Liver (tissue), 9 donors: Measurements from ENCODE around the gene DLX4. TPM values are rescaled to one million over a fixed set of nuclear protein-coding genes. Genes with fewer than 3 reads are reported as not detected.

Source experiments
- DNase-seq: peaks from one replicate; pipeline ENCODE4 v3.0.0-alpha.2; 2017; ENCODE audit warnings: low spot score
- H3K27ac ChIP-seq, 2 donors: one replicate each; pipeline ENCODE4 v1.7.0; 2013; ENCODE audit warnings: inconsistent platforms in 2 of 2, low read length in 2 of 2, control low read depth in 1 of 2, low read depth in 1 of 2, mild to moderate bottlenecking in 1 of 2
- H3K27me3 ChIP-seq, 4 donors: one replicate each; pipeline versions ENCODE4 v1.6.1 to v1.7.0; 2013; ENCODE audit warnings: low read length in 3 of 4, inconsistent platforms in 1 of 4, mild to moderate bottlenecking in 1 of 4, moderate library complexity in 1 of 4; ENCODE audit not compliant: control insufficient read depth in 4 of 4, insufficient read depth in 4 of 4
- H3K36me3 ChIP-seq, 4 donors: one replicate each; pipeline versions ENCODE4 v1.6.1 to v1.7.0; 2013; ENCODE audit warnings: low read length in 3 of 4, mild to moderate bottlenecking in 3 of 4, low read depth in 1 of 4, moderate library complexity in 1 of 4; ENCODE audit not compliant: control insufficient read depth in 4 of 4, insufficient read depth in 3 of 4
- H3K4me1 ChIP-seq, 4 donors: one replicate each; pipeline versions ENCODE4 v1.6.1 to v1.7.0; 2013; ENCODE audit warnings: low read length in 3 of 4, mild to moderate bottlenecking in 3 of 4, moderate library complexity in 1 of 4; ENCODE audit not compliant: control insufficient read depth in 4 of 4, insufficient read depth in 4 of 4
- H3K4me3 ChIP-seq, 3 donors: one replicate each; pipeline versions ENCODE4 v1.6.1 to v1.7.0; 2013; ENCODE audit warnings: low read length in 3 of 3, control low read depth in 1 of 3, low read depth in 1 of 3, mild to moderate bottlenecking in 1 of 3
- H3K9ac ChIP-seq, 2 donors: one replicate each; pipeline ENCODE4 v1.7.0; 2013; ENCODE audit warnings: low read length in 2 of 2, mild to moderate bottlenecking in 2 of 2, moderate library complexity in 2 of 2, control low read depth in 1 of 2, low read depth in 1 of 2
- H3K9me3 ChIP-seq, 4 donors: one replicate each; pipeline versions ENCODE4 v1.6.1 to v1.7.0; 2013; ENCODE audit warnings: low read length in 3 of 4; ENCODE audit not compliant: control insufficient read depth in 4 of 4
- ATF3 ChIP-seq: IDR thresholded peaks from 2 replicates; pipeline ENCODE4 v1.6.1; 2016; ENCODE audit warnings: antibody characterized with exemption
- CTCF ChIP-seq: fragments of 150-350 bp; IDR thresholded peaks from 2 replicates; pipeline ENCODE4 v1.5.1; 2017; ENCODE audit warnings: improper control_type of control experiment, low read depth, low read length; ENCODE audit not compliant: missing input control
- EGR1 ChIP-seq, 2 donors: IDR thresholded peaks; 2 replicates each; pipeline ENCODE4 v1.6.1; 2016 to 2018; ENCODE audit warnings: antibody characterized with exemption in 2 of 2, low read depth in 2 of 2
- FOXA1 ChIP-seq: IDR thresholded peaks from 2 replicates; pipeline ENCODE4 v1.6.1; 2016; ENCODE audit warnings: antibody characterized with exemption
- FOXA2 ChIP-seq: IDR thresholded peaks from 2 replicates; pipeline ENCODE4 v1.6.1; 2016; ENCODE audit warnings: antibody characterized with exemption
- GABPA ChIP-seq, 2 donors: IDR thresholded peaks in 1 of 2; conservative IDR thresholded peaks in 1 of 2; 2 replicates each; pipeline ENCODE4 v1.6.1; 2016; ENCODE audit warnings: antibody characterized with exemption in 2 of 2, mild to moderate bottlenecking in 1 of 2, moderate library complexity in 1 of 2
- HNF4A ChIP-seq, 2 donors: conservative IDR thresholded peaks; 2 replicates each; pipeline ENCODE4 v1.6.1; 2016; ENCODE audit warnings: antibody characterized with exemption in 2 of 2, mild to moderate bottlenecking in 2 of 2
- HNF4G ChIP-seq: IDR thresholded peaks from 2 replicates; pipeline ENCODE4 v1.6.1; 2016; ENCODE audit warnings: antibody characterized with exemption
- JUND ChIP-seq, 2 donors: IDR thresholded peaks; 2 replicates each; pipeline ENCODE4 v1.6.1; 2016; ENCODE audit warnings: antibody characterized with exemption in 2 of 2
- NR2F2 ChIP-seq: IDR thresholded peaks from 2 replicates; pipeline ENCODE4 v1.6.1; 2016; ENCODE audit warnings: antibody characterized with exemption
- REST ChIP-seq: IDR thresholded peaks from 2 replicates; pipeline ENCODE4 v1.6.1; 2016; ENCODE audit warnings: antibody characterized with exemption, mild to moderate bottlenecking
- RXRA ChIP-seq, 2 donors: IDR thresholded peaks; 2 replicates each; pipeline ENCODE4 v1.6.1; 2017 to 2018; ENCODE audit warnings: antibody characterized with exemption in 2 of 2, mild to moderate bottlenecking in 1 of 2
- SP1 ChIP-seq: IDR thresholded peaks from 2 replicates; pipeline ENCODE4 v1.6.1; 2018; ENCODE audit warnings: antibody characterized with exemption, mild to moderate bottlenecking
- TAF1 ChIP-seq: conservative IDR thresholded peaks from 2 replicates; pipeline ENCODE4 v1.6.1; 2016; ENCODE audit warnings: antibody characterized with exemption, mild to moderate bottlenecking
- YY1 ChIP-seq: IDR thresholded peaks from 2 replicates; pipeline ENCODE4 v1.6.1; 2016; ENCODE audit warnings: antibody characterized with exemption, mild to moderate bottlenecking
- ZBTB33 ChIP-seq: IDR thresholded peaks from 2 replicates; pipeline ENCODE4 v1.6.1; 2016; ENCODE audit warnings: antibody characterized with exemption
- WGBS: extraction: QIAGEN DNeasy Blood & Tissue Kit; methylation state at CpG from one replicate; pipeline ENCODE4 v1.1.7; 2013; 5-methylcytosine and 5-hydroxymethylcytosine counted together
- polyA plus RNA-seq, 2 donors: library from polyadenylated mRNA; stranded (reverse) in 1 of 2; unstranded in 1 of 2; fragments of 200-250 nt in 1 of 2; fragments of >200 nt in 1 of 2; fragmentation: Nextera tagmentation in 1 of 2; extraction: Ambion mirVana in 1 of 2; gene quantifications; one replicate each; pipeline versions ENCODE4 v1.2.1 to v1.2.3, GENCODE V29; 2013 to 2015
- total RNA-seq, 2 donors: library from RNA; depleted of rRNA; stranded (reverse); fragments of >200 nt; gene quantifications; one replicate each; pipeline ENCODE4 v1.2.3, GENCODE V29; 2014
- donor health status: healthy.
- donor health status: healthy.
- donor health status: healthy.
- donor health status: healthy.
- donor health status: healthy.

The DLX4 gene
- total and polyA plus RNA-seq, 4 donors, result not detected

GRCh38 chr17:49986396-49987289 lies 17.7 kb downstream of the DLX4 start:
- no peak for DNase-seq
- TF ChIP-seq FOXA1, result no peak
- no peak for TF ChIP-seq NR2F2
- no peak for TF ChIP-seq JUND (IDR thresholded peaks at IDR 0.05)
- TF ChIP-seq GABPA (IDR thresholded peaks at IDR 0.05 in 1 of 2, conservative IDR thresholded peaks at IDR 0.05 in 1 of 2), result no peak
- TF ChIP-seq EGR1 (IDR thresholded peaks at IDR 0.05; ENCODE audit: low read depth in 2 of 2), result no peak
- no peak for TF ChIP-seq ZBTB33
- TF ChIP-seq ATF3, result no peak
- TF ChIP-seq CTCF, result no peak
- TF ChIP-seq YY1, result no peak
- no peak for TF ChIP-seq REST
- no peak for TF ChIP-seq TAF1
- TF ChIP-seq HNF4A (conservative IDR thresholded peaks at IDR 0.05), result no peak
- TF ChIP-seq FOXA2, result no peak
- no peak for TF ChIP-seq SP1
- TF ChIP-seq RXRA (IDR thresholded peaks at IDR 0.05), result no peak

GRCh38 chr17:49987290-49987585 lies 18.2 kb downstream of the DLX4 start:
- Histone ChIP-seq H3K27ac (no peak overlapping the region), H3K4me3 (no peak overlapping the region), H3K27me3 (peaks cover 0 to 10% (median 8%) of the 10 kb centered on the region in 4 donors), H3K36me3 (no peaks in the 10 kb centered on the region), H3K9ac (no peak overlapping the region), H3K9me3 (no peaks in the 10 kb centered on the region), H3K4me1 (no peaks in the 10 kb centered on the region)
- no peak for DNase-seq
- TF ChIP-seq CTCF (no peak), HNF4G (no peak), EGR1 (IDR thresholded peaks at IDR 0.05; ENCODE audit: low read depth in 2 of 2) (no peak), SP1 (no peak), JUND (IDR thresholded peaks at IDR 0.05) (no peak)
- 55% methylated on average over 2 of the region's 2 CpGs for WGBS

More at GRCh38 chr17:49986396-49987289, 17.7 kb downstream of the DLX4 start:
- H3K4me1 ChIP-seq, result no peaks in the 10 kb centered on the region
- H3K9ac ChIP-seq, result no peak overlapping the region
- no peaks in the 10 kb centered on the region for H3K9me3 ChIP-seq
- peaks cover 0 to 7% (median 4%) of the 10 kb centered on the region in 4 donors for H3K27me3 ChIP-seq
- H3K36me3 ChIP-seq, result no peaks in the 10 kb centered on the region
- WGBS, result 69% methylated on average over 6 of the region's 6 CpGs
- no peak overlapping the region for H3K27ac ChIP-seq
- no peak overlapping the region for H3K4me3 ChIP-seq
